GM21381 (cell line): ENCODE results near the gene SEMA3F.

Experiments used
- ATAC-seq: cut with Tn5 transposase; IDR thresholded peaks from one replicate; pipeline ENCODE4 v1.9.1; 2021; ENCODE audit warnings: mild to moderate bottlenecking, moderate library complexity; ENCODE audit not compliant: unreplicated experiment

The SEMA3F gene

GRCh38 chr3:50132421-50133282 lies 22.5 kb upstream of the SEMA3F start:
- no peak for ATAC-seq

- no peak for ATAC-seq
Measured at GRCh38 chr3:50133283-50133615, 21.9 kb upstream of the SEMA3F start.

GRCh38 chr3:50134367-50134766 lies 20.8 kb upstream of the SEMA3F start:
- ATAC-seq, result no peak

- ATAC-seq, result no peak
Measured at GRCh38 chr3:50135964-50136363, 19.2 kb upstream of the SEMA3F start.

GRCh38 chr3:50136714-50137405 lies 18.3 kb upstream of the SEMA3F start:
- ATAC-seq, result no peak

- ATAC-seq, result no peak
Measured at GRCh38 chr3:50137531-50137930, 17.6 kb upstream of the SEMA3F start.

- ATAC-seq, result no peak
Measured at GRCh38 chr3:50138266-50139200, 16.6 kb upstream of the SEMA3F start.

- ATAC-seq, result no peak
Measured at GRCh38 chr3:50139308-50139707, 15.8 kb upstream of the SEMA3F start.

- no peak for ATAC-seq
Measured at GRCh38 chr3:50139718-50140423, 15.3 kb upstream of the SEMA3F start.

GRCh38 chr3:50140990-50141389 lies 14.1 kb upstream of the SEMA3F start:
- no peak for ATAC-seq

- no peak for ATAC-seq
Measured at GRCh38 chr3:50146316-50146901, 8.7 kb upstream of the SEMA3F start.

GRCh38 chr3:50147016-50147415 lies 8.1 kb upstream of the SEMA3F start:
- ATAC-seq, result no peak

- no peak for ATAC-seq
Measured at GRCh38 chr3:50147447-50147846, 7.7 kb upstream of the SEMA3F start.

- ATAC-seq, result no peak
Measured at GRCh38 chr3:50147861-50148260, 7.3 kb upstream of the SEMA3F start.

GRCh38 chr3:50150404-50150750 lies 4.7 kb upstream of the SEMA3F start:
- no peak for ATAC-seq

- ATAC-seq, result no peak
Measured at GRCh38 chr3:50150863-50151686, 4.0 kb upstream of the SEMA3F start.

GRCh38 chr3:50151728-50152127 lies 3.4 kb upstream of the SEMA3F start:
- ATAC-seq, result no peak

GRCh38 chr3:50153782-50154475 lies 1.2 kb upstream of the SEMA3F start:
- no peak for ATAC-seq

- ATAC-seq, result peak; percentile 17
Measured at GRCh38 chr3:50154476-50154839, 666 bp upstream of the SEMA3F start.
